GM19023 (cell line): Measurements from ENCODE around the gene RAMP1.
"Not testable (repeated sequence)": the region's sequence is repeated elsewhere in the genome, so short reads cannot be mapped to it uniquely, and the experiment has no call there.

Experiments used
- ATAC-seq: cut with Tn5 transposase; IDR thresholded peaks from one replicate; pipeline ENCODE4 v1.9.1; 2021; ENCODE audit warnings: mild to moderate bottlenecking, moderate library complexity; ENCODE audit not compliant: unreplicated experiment

RAMP1 gene

GRCh38 chr2:237859533-237860272, at the start of gene RAMP1:
TSS of gene RAMP1 (plus strand) at chr2:237859623. CDS start at chr2:237859676, 53 bp downstream.
- ATAC-seq = no peak

- no peak for ATAC-seq
These were observed 43.8 kb upstream of the RAMP1 start for GRCh38 chr2:237815637-237816036.

- no peak for ATAC-seq
These were observed 42.9 kb upstream of the RAMP1 start for GRCh38 chr2:237816531-237816930.

GRCh38 chr2:237818066-237818473, 41.4 kb upstream of the RAMP1 start:
- no peak for ATAC-seq

GRCh38 chr2:237819231-237819630, 40.2 kb upstream of the RAMP1 start:
- no peak for ATAC-seq

GRCh38 chr2:237820421-237820820, 39.0 kb upstream of the RAMP1 start:
- ATAC-seq = no peak

GRCh38 chr2:237823544-237823943, 35.9 kb upstream of the RAMP1 start:
- ATAC-seq = no peak

GRCh38 chr2:237824085-237824484, 35.3 kb upstream of the RAMP1 start:
- ATAC-seq = no peak

- ATAC-seq = no peak
These were observed 31.9 kb upstream of the RAMP1 start for GRCh38 chr2:237827421-237827987.

GRCh38 chr2:237830522-237830921, 28.9 kb upstream of the RAMP1 start:
- no peak for ATAC-seq

- ATAC-seq = no peak
These were observed 25.9 kb upstream of the RAMP1 start for GRCh38 chr2:237833546-237833945.

GRCh38 chr2:237835372-237835771, 24.1 kb upstream of the RAMP1 start:
- ATAC-seq = no peak

GRCh38 chr2:237841051-237841450, 18.4 kb upstream of the RAMP1 start:
- no peak for ATAC-seq

- not testable (repeated sequence) for ATAC-seq
These were observed 10.5 kb upstream of the RAMP1 start for GRCh38 chr2:237848940-237849339.

GRCh38 chr2:237854295-237854694, 5.1 kb upstream of the RAMP1 start:
- ATAC-seq = no peak

GRCh38 chr2:237857791-237858190, 1.6 kb upstream of the RAMP1 start:
- no peak for ATAC-seq

- ATAC-seq = no peak
These were observed 935 bp upstream of the RAMP1 start for GRCh38 chr2:237858294-237859081.

GRCh38 chr2:237859082-237859433, 365 bp upstream of the RAMP1 start:
- ATAC-seq = no peak

GRCh38 chr2:237860273-237860935, 981 bp downstream of the RAMP1 start:
- ATAC-seq = no peak

GRCh38 chr2:237861875-237862527, 2.6 kb downstream of the RAMP1 start:
- ATAC-seq = no peak

GRCh38 chr2:237862528-237862895, 3.1 kb downstream of the RAMP1 start:
- ATAC-seq = no peak
